ENCODE measurements around the gene MICALL1.

Gene MICALL1

GRCh38 chr22:37968452-37969251, 62.6 kb downstream of the MICALL1 start:
- no peaks in the 10 kb centered on the region for H3K9me3 ChIP-seq
- no peaks in the 10 kb centered on the region for H3K4me1 ChIP-seq (ENCODE audit: control insufficient read depth in 1 of 2, insufficient read depth in 1 of 2, low read depth in 1 of 2, low read length in 1 of 2)
- H3K27me3 ChIP-seq: no peaks in the 10 kb centered on the region
- no peak overlapping the region for H3K27ac ChIP-seq
- no peak overlapping the region for H3K4me3 ChIP-seq (ENCODE audit: low read depth in 1 of 2, low read length in 1 of 2)
- peaks cover 48% of the 10 kb centered on the region for H3K36me3 ChIP-seq
- TF ChIP-seq CTCF (IDR thresholded peaks at IDR 0.05): no peak

DNA sequence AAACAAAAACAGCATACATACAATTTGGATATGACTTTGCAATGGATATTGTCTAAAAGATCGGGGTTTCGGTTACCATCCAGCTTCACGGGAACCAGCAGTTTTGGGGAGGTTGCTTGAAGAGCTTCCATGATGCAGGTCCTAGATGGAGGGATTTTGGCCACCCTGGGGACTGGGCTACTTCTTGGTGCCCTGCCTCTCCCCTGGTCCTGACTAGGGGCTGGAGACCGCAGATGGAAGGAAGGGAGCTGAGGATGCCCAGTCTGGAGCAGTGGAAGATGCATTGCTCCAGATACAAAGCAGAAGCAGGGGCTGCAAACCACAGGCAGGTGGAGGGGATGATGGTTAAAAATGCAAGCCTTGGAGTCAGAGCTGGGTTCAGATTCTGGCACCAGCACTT, 64.8 kb downstream of the MICALL1 start:
- no peaks in the 10 kb centered on the region for H3K9me3 ChIP-seq
- TF ChIP-seq CTCF (IDR thresholded peaks at IDR 0.05): no peak
- no peaks in the 10 kb centered on the region for H3K4me1 ChIP-seq (ENCODE audit: control insufficient read depth in 1 of 2, insufficient read depth in 1 of 2, low read depth in 1 of 2, low read length in 1 of 2)
- H3K27me3 ChIP-seq: no peaks in the 10 kb centered on the region
- H3K36me3 ChIP-seq: peaks cover 50% of the 10 kb centered on the region
- H3K4me3 ChIP-seq (ENCODE audit: low read depth in 1 of 2, low read length in 1 of 2): no peak overlapping the region
- no peak overlapping the region for H3K27ac ChIP-seq

DNA sequence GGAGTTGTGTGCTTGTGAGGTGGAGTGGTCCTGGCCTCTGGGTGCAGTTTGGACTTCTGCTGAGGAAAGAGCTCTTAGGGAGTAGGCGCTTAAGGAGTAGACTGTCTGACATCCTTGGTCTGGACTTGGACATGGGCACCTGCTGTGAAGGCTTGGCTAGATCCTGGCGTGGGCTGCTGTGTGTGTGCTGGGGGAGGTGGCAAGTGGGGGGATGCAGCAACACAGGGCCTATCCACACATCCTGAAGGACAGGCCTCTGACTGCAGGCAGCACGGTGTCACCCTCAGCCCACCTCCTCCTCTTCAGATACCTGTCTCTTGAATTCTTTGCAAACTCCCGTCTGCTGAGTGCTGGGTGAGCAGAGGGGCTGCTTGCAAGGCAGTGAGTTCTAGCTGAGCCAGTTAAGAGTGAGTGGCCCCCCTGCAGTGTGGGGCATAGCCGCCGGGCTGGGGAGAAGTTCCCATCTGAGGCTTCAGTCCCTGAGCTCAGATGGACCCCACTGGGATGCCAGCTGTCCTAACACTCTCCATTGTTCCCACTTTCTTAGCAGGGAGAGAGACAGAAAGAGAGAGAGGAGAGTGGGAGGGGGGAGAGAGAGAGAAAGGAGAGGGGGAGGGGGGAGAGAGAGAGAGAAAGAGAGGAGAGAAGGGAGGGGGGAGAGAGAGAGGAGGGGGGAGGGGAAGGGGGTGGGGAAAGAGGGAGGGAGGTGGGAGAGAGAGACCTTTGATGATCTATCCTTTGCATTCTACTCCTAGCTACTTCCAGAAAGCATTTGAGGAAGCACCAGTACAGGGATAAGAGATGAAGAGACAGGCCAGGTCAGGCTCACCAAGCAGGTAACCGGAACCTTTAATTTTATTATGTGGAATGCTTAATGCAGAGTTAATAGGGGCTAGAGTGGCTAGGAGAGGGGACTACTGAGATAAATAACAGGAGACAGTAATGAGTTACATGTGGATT, 65.7 kb downstream of the MICALL1 start:
- no peaks in the 10 kb centered on the region for H3K9me3 ChIP-seq
- no peak overlapping the region for H3K27ac ChIP-seq
- no peak for TF ChIP-seq CTCF (IDR thresholded peaks at IDR 0.05)
- no peaks in the 10 kb centered on the region for H3K4me1 ChIP-seq (ENCODE audit: control insufficient read depth in 1 of 2, insufficient read depth in 1 of 2, low read depth in 1 of 2, low read length in 1 of 2)
- no peaks in the 10 kb centered on the region for H3K27me3 ChIP-seq
- peaks cover 41% of the 10 kb centered on the region for H3K36me3 ChIP-seq
- no peak overlapping the region for H3K4me3 ChIP-seq (ENCODE audit: low read depth in 1 of 2, low read length in 1 of 2)

GRCh38 chr22:37972527-37972926, 66.4 kb downstream of the MICALL1 start:
- no peaks in the 10 kb centered on the region for H3K9me3 ChIP-seq
- no peak overlapping the region for H3K27ac ChIP-seq
- H3K4me3 ChIP-seq (ENCODE audit: low read depth in 1 of 2, low read length in 1 of 2): no peak overlapping the region
- no peak for TF ChIP-seq CTCF (IDR thresholded peaks at IDR 0.05)
- H3K27me3 ChIP-seq: no peaks in the 10 kb centered on the region
- peaks cover 33% of the 10 kb centered on the region for H3K36me3 ChIP-seq
- H3K4me1 ChIP-seq (ENCODE audit: control insufficient read depth in 1 of 2, insufficient read depth in 1 of 2, low read depth in 1 of 2, low read length in 1 of 2): no peaks in the 10 kb centered on the region

DNA sequence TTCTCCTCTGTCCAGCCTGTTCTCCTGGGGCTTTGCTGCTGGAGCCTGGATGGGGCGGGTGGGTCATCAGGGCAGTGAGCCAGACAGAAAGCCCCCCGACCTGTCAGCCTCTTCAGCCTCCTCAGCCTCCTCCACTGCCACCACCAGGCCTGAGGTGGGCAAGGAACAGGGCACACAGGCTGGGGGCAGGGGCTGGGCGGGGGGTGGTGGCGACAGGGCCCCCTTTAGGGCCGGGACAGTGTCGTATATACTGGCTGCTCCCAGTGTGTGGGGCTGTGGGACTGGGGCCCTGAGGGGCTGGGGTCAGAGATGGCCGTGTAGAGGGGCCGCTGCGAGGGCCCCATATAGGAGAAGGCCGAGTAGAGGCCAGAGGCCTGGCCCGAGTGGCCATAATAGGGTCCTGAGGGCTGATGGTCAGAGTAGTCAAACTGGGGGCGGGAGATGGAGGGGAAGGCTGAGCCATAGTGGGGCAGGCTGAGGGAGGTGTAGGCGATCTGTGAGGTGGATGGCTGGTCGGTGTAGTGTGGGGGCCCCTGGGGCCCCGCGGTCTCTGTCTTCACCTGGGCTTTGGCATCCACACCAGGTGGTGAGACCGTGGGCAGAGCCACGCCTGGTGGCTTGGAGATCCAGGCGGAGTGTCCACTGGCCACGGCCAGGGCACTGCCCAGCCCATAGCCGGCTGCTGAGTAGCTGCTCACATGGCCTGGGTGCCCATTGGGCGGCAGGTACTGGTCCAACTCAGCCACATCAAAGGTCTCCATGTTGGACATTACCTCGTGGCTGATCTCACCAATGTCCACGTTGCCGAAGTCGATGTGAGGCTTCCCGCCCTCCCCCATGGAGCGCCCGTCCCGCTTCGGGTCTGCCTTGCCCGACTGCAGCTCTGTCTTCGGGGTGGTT, 67.4 kb downstream of the MICALL1 start:
- Histone ChIP-seq H3K4me1 (ENCODE audit: control insufficient read depth in 1 of 2, insufficient read depth in 1 of 2, low read depth in 1 of 2, low read length in 1 of 2) (no peaks in the 10 kb centered on the region), H3K27ac (no peak overlapping the region), H3K36me3 (peaks cover 23% of the 10 kb centered on the region), H3K27me3 (no peaks in the 10 kb centered on the region), H3K9me3 (no peaks in the 10 kb centered on the region), H3K4me3 (ENCODE audit: low read depth in 1 of 2, low read length in 1 of 2) (no peak overlapping the region)
- no peak for TF ChIP-seq CTCF (IDR thresholded peaks at IDR 0.05)

Measured in neutrophil (primary cell).